H1 (cell line): ENCODE results near the gene TMEM106A. TPM values are rescaled to one million over a fixed set of nuclear protein-coding genes. Genes with fewer than 3 reads are reported as not detected.

Experiments used
- BACH1 ChIP-seq: IDR thresholded peaks from 2 replicates; pipeline ENCODE4 v1.6.1; 2012; ENCODE audit warnings: low read length, improper control_type of control experiment
- SP2 ChIP-seq: IDR thresholded peaks from 2 replicates; pipeline ENCODE4 v1.6.1; 2012; ENCODE audit warnings: mild to moderate bottlenecking, low read length, inconsistent platforms
- polyA plus RNA-seq, 7 experiments: library from polyadenylated mRNA; depleted of rRNA in 3 of 7; stranded (reverse) in 5 of 7; unstranded in 2 of 7; fragments of >200 nt in 5 of 7; fragments of 200-250 nt in 2 of 7; gene quantifications; 1 replicate in 5 of 7; 2 replicates in 1 of 7; 4 replicates in 1 of 7; pipeline versions ENCODE4 v1.2.1 to v1.2.3, GENCODE V29; 2011 to 2013; ENCODE audit warnings: missing spikeins in 2 of 7, mixed read lengths in 2 of 7
- total RNA-seq: library from RNA; stranded (reverse); fragmentation: NEBNext Ultra II Directional; extraction: Animal tissue kit (Norgen Biotek cat#: 25700); gene quantifications from 2 replicates; pipeline ENCODE4 v1.2.1, GENCODE V29; 2021
- TF ChIP-seq, protein P1 (sequence below): fragments of 300-600 bp; sonication (generic); IDR thresholded peaks from 2 replicates; pipeline ENCODE4 v1.7.1; 2012; ENCODE audit warnings: low read length, moderate library complexity, mild to moderate bottlenecking, inconsistent platforms; ENCODE audit not compliant: insufficient replicate concordance

Gene TMEM106A
- total and polyA plus RNA-seq, 2 of the 8 experiments (the other 6 are each of a cell fraction or from before 2014, with no cell fraction given) = 3.2 to 5.4 TPM

DNA sequence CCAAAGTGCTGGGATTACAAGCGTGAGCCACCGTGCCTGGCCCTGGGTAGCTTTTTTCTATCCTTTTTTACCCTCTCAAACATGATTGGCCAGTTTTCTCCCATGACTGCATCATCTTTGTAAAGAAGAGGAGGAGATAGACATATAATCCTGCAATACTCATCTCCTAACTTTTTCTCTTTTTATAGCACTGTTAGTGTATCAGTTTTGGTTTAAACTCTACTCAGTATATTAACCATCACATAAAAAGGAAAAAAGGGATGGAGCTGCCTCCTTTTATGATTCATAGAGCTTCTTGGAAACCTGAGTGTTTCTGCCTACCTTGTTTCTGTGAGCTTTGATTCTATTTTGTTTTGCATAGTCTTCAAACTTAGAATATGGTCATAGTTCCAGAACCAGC lies 12.0 kb upstream of the TMEM106A start (continued):
- TF ChIP-seq, protein P1, sequence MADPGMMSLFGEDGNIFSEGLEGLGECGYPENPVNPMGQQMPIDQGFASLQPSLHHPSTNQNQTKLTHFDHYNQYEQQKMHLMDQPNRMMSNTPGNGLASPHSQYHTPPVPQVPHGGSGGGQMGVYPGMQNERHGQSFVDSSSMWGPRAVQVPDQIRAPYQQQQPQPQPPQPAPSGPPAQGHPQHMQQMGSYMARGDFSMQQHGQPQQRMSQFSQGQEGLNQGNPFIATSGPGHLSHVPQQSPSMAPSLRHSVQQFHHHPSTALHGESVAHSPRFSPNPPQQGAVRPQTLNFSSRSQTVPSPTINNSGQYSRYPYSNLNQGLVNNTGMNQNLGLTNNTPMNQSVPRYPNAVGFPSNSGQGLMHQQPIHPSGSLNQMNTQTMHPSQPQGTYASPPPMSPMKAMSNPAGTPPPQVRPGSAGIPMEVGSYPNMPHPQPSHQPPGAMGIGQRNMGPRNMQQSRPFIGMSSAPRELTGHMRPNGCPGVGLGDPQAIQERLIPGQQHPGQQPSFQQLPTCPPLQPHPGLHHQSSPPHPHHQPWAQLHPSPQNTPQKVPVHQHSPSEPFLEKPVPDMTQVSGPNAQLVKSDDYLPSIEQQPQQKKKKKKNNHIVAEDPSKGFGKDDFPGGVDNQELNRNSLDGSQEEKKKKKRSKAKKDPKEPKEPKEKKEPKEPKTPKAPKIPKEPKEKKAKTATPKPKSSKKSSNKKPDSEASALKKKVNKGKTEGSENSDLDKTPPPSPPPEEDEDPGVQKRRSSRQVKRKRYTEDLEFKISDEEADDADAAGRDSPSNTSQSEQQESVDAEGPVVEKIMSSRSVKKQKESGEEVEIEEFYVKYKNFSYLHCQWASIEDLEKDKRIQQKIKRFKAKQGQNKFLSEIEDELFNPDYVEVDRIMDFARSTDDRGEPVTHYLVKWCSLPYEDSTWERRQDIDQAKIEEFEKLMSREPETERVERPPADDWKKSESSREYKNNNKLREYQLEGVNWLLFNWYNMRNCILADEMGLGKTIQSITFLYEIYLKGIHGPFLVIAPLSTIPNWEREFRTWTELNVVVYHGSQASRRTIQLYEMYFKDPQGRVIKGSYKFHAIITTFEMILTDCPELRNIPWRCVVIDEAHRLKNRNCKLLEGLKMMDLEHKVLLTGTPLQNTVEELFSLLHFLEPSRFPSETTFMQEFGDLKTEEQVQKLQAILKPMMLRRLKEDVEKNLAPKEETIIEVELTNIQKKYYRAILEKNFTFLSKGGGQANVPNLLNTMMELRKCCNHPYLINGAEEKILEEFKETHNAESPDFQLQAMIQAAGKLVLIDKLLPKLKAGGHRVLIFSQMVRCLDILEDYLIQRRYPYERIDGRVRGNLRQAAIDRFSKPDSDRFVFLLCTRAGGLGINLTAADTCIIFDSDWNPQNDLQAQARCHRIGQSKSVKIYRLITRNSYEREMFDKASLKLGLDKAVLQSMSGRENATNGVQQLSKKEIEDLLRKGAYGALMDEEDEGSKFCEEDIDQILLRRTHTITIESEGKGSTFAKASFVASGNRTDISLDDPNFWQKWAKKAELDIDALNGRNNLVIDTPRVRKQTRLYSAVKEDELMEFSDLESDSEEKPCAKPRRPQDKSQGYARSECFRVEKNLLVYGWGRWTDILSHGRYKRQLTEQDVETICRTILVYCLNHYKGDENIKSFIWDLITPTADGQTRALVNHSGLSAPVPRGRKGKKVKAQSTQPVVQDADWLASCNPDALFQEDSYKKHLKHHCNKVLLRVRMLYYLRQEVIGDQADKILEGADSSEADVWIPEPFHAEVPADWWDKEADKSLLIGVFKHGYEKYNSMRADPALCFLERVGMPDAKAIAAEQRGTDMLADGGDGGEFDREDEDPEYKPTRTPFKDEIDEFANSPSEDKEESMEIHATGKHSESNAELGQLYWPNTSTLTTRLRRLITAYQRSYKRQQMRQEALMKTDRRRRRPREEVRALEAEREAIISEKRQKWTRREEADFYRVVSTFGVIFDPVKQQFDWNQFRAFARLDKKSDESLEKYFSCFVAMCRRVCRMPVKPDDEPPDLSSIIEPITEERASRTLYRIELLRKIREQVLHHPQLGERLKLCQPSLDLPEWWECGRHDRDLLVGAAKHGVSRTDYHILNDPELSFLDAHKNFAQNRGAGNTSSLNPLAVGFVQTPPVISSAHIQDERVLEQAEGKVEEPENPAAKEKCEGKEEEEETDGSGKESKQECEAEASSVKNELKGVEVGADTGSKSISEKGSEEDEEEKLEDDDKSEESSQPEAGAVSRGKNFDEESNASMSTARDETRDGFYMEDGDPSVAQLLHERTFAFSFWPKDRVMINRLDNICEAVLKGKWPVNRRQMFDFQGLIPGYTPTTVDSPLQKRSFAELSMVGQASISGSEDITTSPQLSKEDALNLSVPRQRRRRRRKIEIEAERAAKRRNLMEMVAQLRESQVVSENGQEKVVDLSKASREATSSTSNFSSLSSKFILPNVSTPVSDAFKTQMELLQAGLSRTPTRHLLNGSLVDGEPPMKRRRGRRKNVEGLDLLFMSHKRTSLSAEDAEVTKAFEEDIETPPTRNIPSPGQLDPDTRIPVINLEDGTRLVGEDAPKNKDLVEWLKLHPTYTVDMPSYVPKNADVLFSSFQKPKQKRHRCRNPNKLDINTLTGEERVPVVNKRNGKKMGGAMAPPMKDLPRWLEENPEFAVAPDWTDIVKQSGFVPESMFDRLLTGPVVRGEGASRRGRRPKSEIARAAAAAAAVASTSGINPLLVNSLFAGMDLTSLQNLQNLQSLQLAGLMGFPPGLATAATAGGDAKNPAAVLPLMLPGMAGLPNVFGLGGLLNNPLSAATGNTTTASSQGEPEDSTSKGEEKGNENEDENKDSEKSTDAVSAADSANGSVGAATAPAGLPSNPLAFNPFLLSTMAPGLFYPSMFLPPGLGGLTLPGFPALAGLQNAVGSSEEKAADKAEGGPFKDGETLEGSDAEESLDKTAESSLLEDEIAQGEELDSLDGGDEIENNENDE = no peak
- TF ChIP-seq SP2 (no peak), BACH1 (no peak)
- TF ChIP-seq, all 59 proteins: peak for 0
